SJCRH30 (cell line): ENCODE measurements around the gene MAP3K14. TPM values are rescaled to one million over a fixed set of nuclear protein-coding genes. Genes with fewer than 3 reads are reported as not detected.

Experiments
- DNase-seq, 2 experiments: peaks; one replicate each; pipeline ENCODE4 v3.0.0-alpha.2; 2015 to 2020
- H3K27ac ChIP-seq: fragments of 250-450 bp; sonication (Bioruptor Pico); 2 replicates; pipeline ENCODE4 v1.5.1; 2020; ENCODE audit warnings: mild to moderate bottlenecking, moderate library complexity
- H3K27me3 ChIP-seq: fragments of 250-450 bp; sonication (Bioruptor Pico); 2 replicates; pipeline ENCODE4 v1.5.1; 2020; ENCODE audit warnings: mild to moderate bottlenecking, moderate library complexity
- H3K36me3 ChIP-seq: fragments of 250-450 bp; sonication (Bioruptor Pico); 2 replicates; pipeline ENCODE4 v1.5.1; 2020; ENCODE audit warnings: mild to moderate bottlenecking, moderate library complexity
- H3K4me1 ChIP-seq: fragments of 250-450 bp; sonication (Bioruptor Pico); 2 replicates; pipeline ENCODE4 v1.5.1; 2020; ENCODE audit warnings: mild to moderate bottlenecking, moderate library complexity
- H3K4me3 ChIP-seq: fragments of 250-450 bp; sonication (Bioruptor Pico); 2 replicates; pipeline ENCODE4 v1.5.1; 2020; ENCODE audit warnings: mild to moderate bottlenecking, moderate library complexity
- H3K9me3 ChIP-seq: fragments of 250-450 bp; sonication (Bioruptor Pico); replicated peaks from 2 replicates; pipeline ENCODE4 v1.5.1; 2020; ENCODE audit warnings: mild to moderate bottlenecking, moderate library complexity
- total RNA-seq: library from RNA; depleted of rRNA; stranded (reverse); fragments of >200 nt; shearing (Covaris generic); gene quantifications from 2 replicates; pipeline ENCODE4 v1.2.3, GENCODE V29; 2014

The MAP3K14 gene
- total RNA-seq, 1 experiment from 2014 or later, result 4.7 TPM

DNA sequence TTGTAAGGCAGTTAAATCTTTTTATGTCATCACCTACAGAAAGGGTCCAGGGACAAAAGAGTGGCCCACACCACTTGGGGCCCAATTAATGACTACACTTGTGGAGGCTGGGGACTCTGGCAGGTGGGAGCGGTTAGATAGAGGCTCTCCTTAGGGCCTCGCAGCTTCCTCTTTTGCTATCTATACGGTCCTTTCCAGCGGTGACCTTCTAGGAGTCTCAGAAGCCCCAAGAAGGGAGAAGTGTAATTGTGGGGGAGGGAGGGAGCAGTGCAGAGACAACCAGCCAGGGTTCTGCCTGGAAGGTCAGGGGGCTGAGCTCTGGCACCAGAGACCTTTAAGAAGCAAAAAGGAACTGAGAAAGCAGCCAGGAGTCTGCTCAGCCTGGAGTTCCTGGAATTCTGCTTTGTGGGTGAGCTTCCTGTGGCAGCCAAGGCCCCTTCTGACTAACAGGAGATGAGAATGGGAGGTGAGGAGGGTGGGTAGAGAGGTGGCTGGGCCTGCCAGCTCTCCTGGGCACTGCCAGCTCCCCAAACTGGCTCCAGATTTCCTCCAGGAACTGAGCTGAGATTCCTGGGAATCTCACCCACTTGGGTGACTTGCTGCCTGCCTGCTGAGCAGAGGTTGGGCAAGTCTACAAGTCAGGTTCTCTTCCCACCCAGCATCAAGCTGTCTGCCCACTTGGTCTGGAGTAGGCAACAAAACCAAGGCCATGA is 16.3 kb upstream of the MAP3K14 start:
- Histone ChIP-seq H3K4me3 (no peak overlapping the region), H3K27ac (no peak overlapping the region), H3K36me3 (no peaks in the 10 kb centered on the region), H3K27me3 (no peaks in the 10 kb centered on the region; the same call in 1 of the 2 replicates), H3K9me3 (no peaks in the 10 kb centered on the region), H3K4me1 (no peaks in the 10 kb centered on the region)
- DNase-seq, result no peak

DNA sequence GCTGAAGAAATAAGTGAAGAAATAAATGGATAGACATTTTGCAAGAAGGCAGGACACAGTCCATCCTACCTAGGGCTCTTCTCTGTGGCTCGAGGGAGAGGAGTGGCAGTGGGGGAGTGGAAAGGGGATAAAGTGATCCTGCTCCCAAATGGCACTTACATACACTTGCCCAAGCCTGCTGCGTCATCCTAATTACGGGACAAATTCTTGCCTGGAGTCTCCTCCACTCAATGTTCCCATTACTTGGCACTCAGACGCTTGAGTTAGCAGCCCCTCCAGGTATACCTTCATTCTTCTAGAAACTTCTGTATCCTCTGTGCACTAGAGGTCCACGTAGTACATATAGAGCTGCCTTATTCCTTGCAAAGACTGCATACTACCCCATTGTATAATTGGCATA is 15.7 kb upstream of the MAP3K14 start:
- Histone ChIP-seq H3K27ac (no peak overlapping the region), H3K36me3 (no peaks in the 10 kb centered on the region), H3K4me1 (no peaks in the 10 kb centered on the region), H3K9me3 (no peaks in the 10 kb centered on the region), H3K4me3 (no peak overlapping the region), H3K27me3 (no peaks in the 10 kb centered on the region; the same call in 1 of the 2 replicates)
- DNase-seq, result no peak

DNA sequence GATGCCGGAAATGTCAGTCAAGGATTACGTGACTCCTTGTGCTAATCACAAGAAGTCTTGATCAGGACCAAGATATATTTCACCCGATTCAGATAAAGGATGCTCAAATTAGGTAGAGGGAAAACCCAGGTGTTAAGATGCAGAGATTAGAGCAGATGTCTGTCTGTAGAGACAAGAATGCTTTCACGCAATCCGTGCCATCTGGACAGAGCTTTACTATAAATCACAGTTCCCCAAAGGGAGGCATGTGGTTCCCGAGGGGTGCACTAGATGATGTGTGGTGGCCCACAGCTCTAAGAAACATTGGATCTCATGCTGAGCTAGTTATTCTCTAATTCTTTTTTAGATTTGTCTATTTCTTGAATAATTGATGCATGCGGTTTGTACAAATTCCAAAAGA is 9.8 kb upstream of the MAP3K14 start:
- no peak overlapping the region for H3K4me3 ChIP-seq
- H3K27ac ChIP-seq, result no peak overlapping the region
- H3K9me3 ChIP-seq, result no peaks in the 10 kb centered on the region
- no peak for DNase-seq
- H3K4me1 ChIP-seq, result peaks cover 6% of the 10 kb centered on the region; the same call in 1 of the 2 replicates
- no peaks in the 10 kb centered on the region for H3K27me3 ChIP-seq
- H3K36me3 ChIP-seq, result no peaks in the 10 kb centered on the region

DNA sequence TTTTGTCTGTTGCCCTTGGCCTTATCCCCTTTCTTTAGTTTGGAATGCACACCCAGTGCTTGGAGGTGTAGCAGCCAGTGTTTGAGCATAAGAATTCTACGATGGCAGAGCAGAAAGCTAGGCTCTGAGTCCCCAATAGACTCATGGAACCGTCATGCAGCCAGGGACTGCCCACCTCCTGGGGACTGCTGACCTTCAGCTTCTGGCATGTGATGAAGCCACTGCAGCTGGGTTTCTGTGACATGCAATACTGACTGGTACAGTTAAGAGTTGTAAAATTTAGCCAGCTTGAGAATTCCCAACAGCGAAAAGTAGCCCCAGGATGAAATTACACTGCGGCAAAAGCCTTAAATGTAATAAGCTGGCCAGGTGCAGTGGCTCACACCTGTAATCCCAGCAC is 9.0 kb upstream of the MAP3K14 start:
- H3K4me3 ChIP-seq, result no peak overlapping the region
- H3K27ac ChIP-seq, result no peak overlapping the region
- peaks cover 14% of the 10 kb centered on the region for H3K4me1 ChIP-seq
- DNase-seq, result no peak
- no peaks in the 10 kb centered on the region for H3K9me3 ChIP-seq
- H3K27me3 ChIP-seq, result no peaks in the 10 kb centered on the region
- no peaks in the 10 kb centered on the region for H3K36me3 ChIP-seq

DNA sequence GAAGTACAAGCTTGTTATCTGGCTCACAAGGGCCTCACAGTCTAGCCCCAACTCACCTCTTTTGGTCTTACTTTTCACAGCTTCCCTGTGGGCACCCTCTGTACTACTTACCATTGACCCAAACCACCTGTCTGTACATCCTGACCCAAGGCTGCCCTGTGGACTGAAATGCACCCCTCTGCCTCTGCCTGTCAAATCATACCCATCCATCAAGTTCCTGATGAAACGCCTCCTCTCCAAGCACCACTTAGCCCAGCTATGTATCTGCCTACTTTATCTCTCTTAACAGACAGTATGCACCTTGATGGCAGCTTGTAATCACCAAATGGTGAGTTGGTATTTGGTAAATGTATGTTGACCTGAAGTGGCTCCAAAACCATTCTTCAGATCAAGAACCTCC is 7.5 kb upstream of the MAP3K14 start:
- Histone ChIP-seq H3K9me3 (no peaks in the 10 kb centered on the region), H3K4me3 (no peak overlapping the region), H3K36me3 (no peaks in the 10 kb centered on the region), H3K27ac (no peak overlapping the region), H3K27me3 (no peaks in the 10 kb centered on the region), H3K4me1 (peaks cover 25% of the 10 kb centered on the region)
- DNase-seq, result no peak

DNA sequence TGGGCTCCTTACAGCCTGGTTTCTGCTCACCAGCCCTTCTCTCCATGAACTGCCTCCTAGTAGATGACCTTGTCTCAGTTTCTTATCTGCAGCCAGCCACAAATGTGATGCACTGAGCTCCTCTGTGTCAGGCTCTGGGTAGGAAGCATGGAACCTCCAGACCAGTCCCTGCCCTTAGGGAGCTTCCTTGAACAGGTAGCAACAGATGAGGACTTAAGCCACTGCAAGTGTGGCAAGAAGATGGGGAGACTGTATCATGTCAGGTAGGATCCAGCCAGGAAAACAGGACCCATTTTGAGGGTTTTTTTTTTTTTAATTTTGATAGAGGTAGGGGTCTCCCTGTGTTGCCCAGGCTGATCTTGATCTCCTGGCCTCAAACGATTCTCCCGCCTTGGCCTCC is 5.3 kb upstream of the MAP3K14 start:
- Histone ChIP-seq H3K27ac (no peak overlapping the region), H3K9me3 (no peaks in the 10 kb centered on the region), H3K4me1 (peaks cover 27% of the 10 kb centered on the region), H3K27me3 (no peaks in the 10 kb centered on the region), H3K36me3 (no peaks in the 10 kb centered on the region), H3K4me3 (no peak overlapping the region)
- DNase-seq, result no peak

DNA sequence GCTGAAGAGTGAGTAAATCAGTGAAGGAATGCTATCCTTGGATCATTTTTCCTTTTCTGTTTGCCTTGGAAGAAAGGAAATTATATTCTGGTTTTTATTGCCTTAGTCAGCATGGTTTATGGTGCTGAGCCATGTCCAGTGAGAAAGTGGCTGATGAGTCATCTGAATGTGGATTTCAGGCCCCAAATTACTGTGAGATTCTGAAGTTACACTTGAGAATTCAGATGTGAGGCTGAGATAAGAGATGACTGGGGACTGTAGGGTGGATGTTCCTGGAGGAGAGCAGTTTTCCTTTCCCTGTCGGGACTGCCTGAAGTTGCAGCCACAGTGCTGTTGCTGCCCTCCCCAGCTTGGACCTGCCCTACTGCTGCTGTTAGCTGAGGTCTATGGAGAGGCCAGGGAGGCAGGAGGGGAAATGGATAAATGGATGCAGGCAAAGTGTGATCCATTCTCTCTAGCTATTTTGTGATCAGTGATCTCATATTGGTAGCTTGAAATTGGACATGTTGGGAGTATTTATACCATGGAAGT is 4.2 kb upstream of the MAP3K14 start:
- H3K27me3 ChIP-seq, result no peaks in the 10 kb centered on the region
- H3K4me1 ChIP-seq, result peaks cover 27% of the 10 kb centered on the region
- no peaks in the 10 kb centered on the region for H3K9me3 ChIP-seq
- H3K36me3 ChIP-seq, result no peaks in the 10 kb centered on the region
- H3K4me3 ChIP-seq, result no peak overlapping the region
- peak; percentile 64 to 79 for DNase-seq
- peak overlapping the region; percentile 47 for H3K27ac ChIP-seq

DNA sequence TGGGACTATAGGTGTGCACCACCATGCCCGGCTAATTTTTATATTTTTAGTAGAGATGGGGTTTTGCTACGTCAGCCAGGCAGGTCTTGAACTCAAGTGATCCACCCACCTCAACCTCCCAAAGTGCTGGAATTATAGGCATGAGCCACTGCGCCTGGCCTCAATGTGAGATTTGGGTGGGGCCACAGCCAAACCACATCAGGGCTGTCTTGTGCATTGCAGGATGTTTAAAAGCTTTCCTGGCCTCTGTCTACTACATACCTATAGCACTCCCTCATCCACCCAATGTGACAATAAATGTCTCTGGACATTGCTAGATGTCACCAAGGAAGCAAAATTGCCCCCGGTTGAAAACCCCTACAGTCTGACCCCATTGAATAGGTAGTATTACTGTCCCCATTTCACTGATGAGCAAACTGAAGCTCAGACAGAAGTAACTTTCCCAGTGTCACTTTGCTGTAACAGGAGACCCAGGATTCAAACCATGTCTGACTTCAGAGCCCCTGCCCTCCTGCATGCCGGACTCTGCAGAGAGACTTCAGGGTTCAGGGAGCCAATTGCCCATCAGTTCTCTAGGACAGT is 3.6 kb upstream of the MAP3K14 start:
- Histone ChIP-seq H3K27ac (peak overlapping the region; percentile 47), H3K4me3 (no peak overlapping the region), H3K9me3 (no peaks in the 10 kb centered on the region), H3K27me3 (no peaks in the 10 kb centered on the region), H3K36me3 (no peaks in the 10 kb centered on the region), H3K4me1 (peaks cover 32% of the 10 kb centered on the region)
- no peak for DNase-seq

DNA sequence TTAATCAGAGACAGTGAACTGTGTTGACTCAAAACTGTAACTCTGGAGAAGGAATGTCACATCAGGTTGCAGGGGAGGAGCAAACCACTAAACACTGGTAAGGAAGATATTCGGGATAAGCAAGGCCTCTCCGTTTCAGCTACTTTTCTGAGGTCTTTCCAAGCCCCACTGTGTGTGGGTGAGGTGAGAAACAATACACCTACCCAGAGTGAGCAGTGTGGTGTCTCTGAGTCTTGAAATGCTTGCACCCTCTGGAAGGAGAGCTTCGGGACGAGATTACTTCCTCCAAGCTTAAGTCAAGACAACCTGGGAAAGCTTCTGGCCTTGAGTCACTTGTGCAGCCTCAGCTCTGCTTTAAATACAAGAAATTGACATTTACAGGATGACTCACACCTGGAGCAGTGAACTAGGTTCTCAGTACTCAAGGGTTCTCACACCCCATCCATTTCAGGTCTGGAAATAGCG is 2.5 kb upstream of the MAP3K14 start:
- no peak for DNase-seq
- Histone ChIP-seq H3K27ac (no peak overlapping the region), H3K4me3 (no peak overlapping the region), H3K27me3 (no peaks in the 10 kb centered on the region), H3K4me1 (peaks cover 33% of the 10 kb centered on the region), H3K36me3 (no peaks in the 10 kb centered on the region), H3K9me3 (no peaks in the 10 kb centered on the region)

DNA sequence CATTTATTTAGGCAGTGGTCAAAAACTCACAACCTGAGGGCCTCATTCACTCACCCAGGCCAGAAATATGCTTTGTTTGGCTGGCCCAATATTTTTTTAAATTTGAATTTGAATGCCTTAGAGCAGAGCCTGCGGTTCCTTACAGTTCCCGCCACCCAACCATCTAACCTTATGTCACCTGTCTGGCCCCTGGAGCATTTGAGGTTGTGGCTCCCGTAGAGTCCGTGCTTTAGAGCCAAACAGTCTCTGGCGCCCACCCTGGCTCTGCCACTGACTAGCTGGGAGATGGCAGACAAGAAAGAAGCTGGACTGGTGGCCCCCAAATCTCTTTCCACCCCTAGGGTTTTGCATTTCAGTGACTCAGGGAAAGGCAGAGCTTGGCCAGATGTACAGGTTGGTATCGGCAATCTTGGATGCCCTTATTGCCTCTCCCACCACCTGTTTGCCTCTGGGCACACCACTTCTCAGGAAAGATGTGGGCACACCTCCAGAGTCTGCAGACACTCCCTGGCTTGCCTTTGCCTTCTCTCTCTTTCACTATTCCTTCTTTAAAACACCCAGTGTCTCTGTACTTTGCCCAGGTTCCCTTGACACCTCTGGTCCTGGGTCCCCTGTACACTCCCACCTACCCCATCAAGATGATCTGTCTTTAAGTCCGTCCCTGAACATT is 1.9 kb upstream of the MAP3K14 start:
- Histone ChIP-seq H3K27me3 (no peaks in the 10 kb centered on the region), H3K36me3 (no peaks in the 10 kb centered on the region), H3K27ac (no peak overlapping the region), H3K4me1 (peaks cover 33% of the 10 kb centered on the region), H3K9me3 (no peaks in the 10 kb centered on the region), H3K4me3 (no peak overlapping the region)
- DNase-seq, result no peak

DNA sequence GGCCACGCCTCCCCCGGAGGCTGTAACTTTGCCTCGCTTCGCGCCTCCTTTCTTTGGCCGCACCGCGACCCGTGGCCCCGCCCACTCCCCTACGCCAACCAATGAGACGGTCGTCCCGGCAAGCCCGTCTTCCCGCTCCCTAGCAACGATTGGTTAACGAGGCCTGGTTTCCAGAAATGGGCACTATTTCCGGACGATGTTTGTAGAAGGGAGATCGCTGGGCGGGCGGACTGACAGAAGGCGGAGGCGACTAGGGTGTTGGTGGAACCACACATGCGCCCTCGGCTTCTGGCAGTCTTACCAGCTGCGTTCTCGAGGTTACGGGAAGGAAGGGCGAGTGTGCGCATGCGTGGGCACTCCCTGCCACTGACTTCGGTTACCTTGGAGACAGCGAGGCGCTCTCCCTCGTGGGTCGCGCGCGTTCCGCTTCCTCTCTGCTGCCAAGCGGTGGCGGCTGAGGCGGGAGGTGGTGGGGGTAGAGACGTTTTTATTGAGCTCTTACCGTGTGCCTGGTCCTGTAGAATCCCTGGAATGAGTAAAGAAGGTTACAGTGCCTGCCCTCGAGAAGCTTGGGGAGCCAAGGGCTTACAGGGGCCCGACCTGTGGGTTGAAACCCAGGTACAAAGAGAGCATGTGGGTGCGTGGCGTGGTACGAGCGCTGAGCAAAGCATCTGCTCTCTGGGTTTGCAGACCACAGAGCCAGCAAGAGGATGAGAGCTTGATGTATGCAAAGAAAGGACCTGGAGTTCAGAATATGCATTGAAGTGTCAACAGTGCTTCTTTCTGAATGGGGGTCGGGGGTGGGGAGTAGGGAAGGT is 500 bp upstream of the MAP3K14 start:
- Histone ChIP-seq H3K27ac (peak overlapping the region; percentile 34; the same call in 1 of the 2 replicates), H3K36me3 (no peaks in the 10 kb centered on the region), H3K9me3 (no peaks in the 10 kb centered on the region), H3K27me3 (no peaks in the 10 kb centered on the region), H3K4me3 (peak overlapping the region; percentile 72), H3K4me1 (peaks cover 33% of the 10 kb centered on the region)
- peak; percentile 100 for DNase-seq

DNA sequence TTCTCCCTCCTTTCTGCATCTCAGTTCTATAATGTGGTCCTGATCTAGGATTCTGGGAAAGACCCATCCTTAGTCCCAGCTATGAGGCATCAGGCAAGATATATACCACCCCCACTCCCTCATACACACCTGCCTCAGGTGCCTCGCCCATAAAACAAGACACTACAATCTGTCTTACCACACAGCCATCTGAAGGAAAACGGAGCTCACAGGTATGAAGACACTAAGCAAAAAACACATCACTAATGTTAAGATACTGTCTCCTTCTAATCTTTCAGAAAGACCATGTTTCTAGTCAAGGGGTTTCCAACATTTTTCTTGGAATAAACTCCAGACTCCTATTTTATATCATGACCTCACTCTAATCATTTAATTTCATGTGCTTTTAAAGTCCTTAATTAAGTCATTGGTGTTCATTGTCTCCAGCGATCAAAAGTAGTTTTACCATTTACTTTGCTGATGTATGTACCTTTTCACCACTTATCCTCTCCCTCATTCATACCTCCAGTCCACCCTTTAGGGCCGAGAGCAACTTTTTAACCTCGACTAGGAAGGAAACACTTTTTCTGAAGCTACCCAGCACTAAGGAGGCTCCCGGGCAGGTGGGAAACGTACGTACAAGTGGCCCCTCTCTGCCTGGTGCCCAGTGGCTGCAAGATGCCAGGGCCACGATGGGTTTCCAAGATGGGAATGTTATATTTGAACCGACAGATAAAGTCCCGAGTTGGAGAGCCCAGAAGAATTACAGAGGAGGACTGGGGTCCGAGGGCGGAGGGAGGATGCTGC is 979 bp downstream of the MAP3K14 start:
- Histone ChIP-seq H3K36me3 (no peaks in the 10 kb centered on the region), H3K9me3 (no peaks in the 10 kb centered on the region), H3K27me3 (no peaks in the 10 kb centered on the region), H3K4me3 (peak overlapping the region; percentile 72), H3K27ac (peak overlapping the region; percentile 11; the same call in 1 of the 2 replicates), H3K4me1 (peaks cover 31% of the 10 kb centered on the region)
- DNase-seq, result no peak

DNA sequence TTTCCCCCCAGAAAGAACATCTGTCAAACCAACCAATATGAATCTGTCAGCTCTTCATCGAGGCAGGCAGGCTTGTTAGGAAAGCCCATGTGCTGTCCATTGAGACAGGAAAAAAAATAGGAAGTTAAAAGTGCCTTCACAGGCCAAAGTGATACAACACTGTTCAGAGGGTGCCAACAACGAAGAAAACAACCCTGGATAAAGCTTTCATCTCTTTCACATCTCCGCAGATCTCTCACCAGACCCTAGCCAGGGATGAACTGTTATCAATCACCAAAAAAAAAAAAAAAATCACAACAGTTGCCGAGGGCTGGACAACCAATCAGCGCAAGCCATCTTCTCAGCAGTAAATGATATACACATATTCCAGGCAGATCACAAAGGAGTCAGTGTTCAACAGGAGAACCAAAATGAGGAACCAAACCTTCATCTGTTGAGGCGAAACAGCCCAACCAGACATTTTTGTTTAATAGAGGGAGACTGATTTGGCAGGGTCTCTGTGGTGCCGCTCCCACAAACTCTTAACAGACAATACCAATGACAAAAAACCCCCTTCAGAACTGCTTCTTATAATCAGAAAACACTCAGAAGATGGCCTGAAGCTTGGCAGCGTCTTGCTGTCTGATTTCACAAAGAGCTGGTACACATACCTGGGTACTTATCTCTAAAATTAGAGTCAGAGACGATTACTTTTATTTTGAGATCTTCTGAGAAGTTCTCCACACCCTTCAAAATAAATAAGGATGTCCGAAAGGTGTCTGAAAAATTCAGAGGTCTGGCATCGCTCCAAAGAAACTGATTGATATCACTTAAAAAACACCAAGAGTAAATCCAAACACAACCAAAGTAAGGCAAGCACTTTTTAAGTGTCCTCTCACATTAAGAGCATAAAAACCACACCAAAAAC is 1.8 kb downstream of the MAP3K14 start:
- Histone ChIP-seq H3K36me3 (no peaks in the 10 kb centered on the region), H3K4me3 (no peak overlapping the region; the same call in 1 of the 2 replicates), H3K4me1 (peaks cover 31% of the 10 kb centered on the region), H3K27me3 (no peaks in the 10 kb centered on the region), H3K9me3 (no peaks in the 10 kb centered on the region), H3K27ac (no peak overlapping the region)
- peak in 1 of 2 experiments; percentile 24 for DNase-seq
